ENCODE data around the gene KCNH1.

The KCNH1 gene

GRCh38 chr1:211133836-211134669 lies at the start of gene KCNH1:
KCNH1 (minus strand) TSS chr1:211134148; CDS start chr1:211133945, 203 bp downstream.
- DNase-seq, result peak; percentile 77

- DNase-seq, result no peak
These were observed 48.8 kb upstream of the KCNH1 start for GRCh38 chr1:211182746-211183145.

- no peak for DNase-seq
These were observed 40.4 kb upstream of the KCNH1 start for GRCh38 chr1:211174375-211174774.

GRCh38 chr1:211172657-211173056 lies 38.7 kb upstream of the KCNH1 start:
- no peak for DNase-seq

- DNase-seq, result no peak
These were observed 35.4 kb upstream of the KCNH1 start for GRCh38 chr1:211169353-211169752.

GRCh38 chr1:211158866-211159265 lies 24.9 kb upstream of the KCNH1 start:
- DNase-seq, result no peak

GRCh38 chr1:211155040-211155439 lies 21.1 kb upstream of the KCNH1 start:
- no peak for DNase-seq

- DNase-seq, result no peak
These were observed 20.0 kb upstream of the KCNH1 start for GRCh38 chr1:211153932-211154331.

GRCh38 chr1:211148366-211148765 lies 14.4 kb upstream of the KCNH1 start:
- DNase-seq, result no peak

GRCh38 chr1:211145944-211146343 lies 12.0 kb upstream of the KCNH1 start:
- no peak for DNase-seq

- DNase-seq, result peak; percentile 73
These were observed 1.5 kb upstream of the KCNH1 start for GRCh38 chr1:211135342-211135950.

- peak; percentile 48 for DNase-seq
These were observed 534 bp downstream of the KCNH1 start for GRCh38 chr1:211133393-211133835.

GRCh38 chr1:211132721-211133392 lies 1.1 kb downstream of the KCNH1 start:
- DNase-seq, result no peak

GRCh38 chr1:211129776-211130175 lies 4.2 kb downstream of the KCNH1 start:
- no peak for DNase-seq

- no peak for DNase-seq
These were observed 6.8 kb downstream of the KCNH1 start for GRCh38 chr1:211127166-211127565.

- DNase-seq, result no peak
These were observed 7.3 kb downstream of the KCNH1 start for GRCh38 chr1:211126622-211127021.

- DNase-seq, result no peak
These were observed 15.4 kb downstream of the KCNH1 start for GRCh38 chr1:211118407-211119102.

- no peak for DNase-seq
These were observed 19.5 kb downstream of the KCNH1 start for GRCh38 chr1:211114446-211114845.

GRCh38 chr1:211113566-211113965 lies 20.4 kb downstream of the KCNH1 start:
- no peak for DNase-seq

- no peak for DNase-seq
These were observed 22.6 kb downstream of the KCNH1 start for GRCh38 chr1:211111351-211111750.

- DNase-seq, result no peak
These were observed 32.5 kb downstream of the KCNH1 start for GRCh38 chr1:211101481-211101880.

- DNase-seq, result no peak
These were observed 34.6 kb downstream of the KCNH1 start for GRCh38 chr1:211099393-211099792.

- no peak for DNase-seq
These were observed 38.6 kb downstream of the KCNH1 start for GRCh38 chr1:211095381-211095780.

Data from NCI-H1694 treated with DMSO at 0.1 percent for 48 hours (cell line).